Medulla oblongata (tissue), 1 donor: ENCODE results near the gene RTL10.

ENCODE experiments used
- DNase-seq: peaks from one replicate; pipeline ENCODE4 v3.0.0-alpha.2; 2015; ENCODE audit errors: extremely low spot score

The RTL10 gene

DNA sequence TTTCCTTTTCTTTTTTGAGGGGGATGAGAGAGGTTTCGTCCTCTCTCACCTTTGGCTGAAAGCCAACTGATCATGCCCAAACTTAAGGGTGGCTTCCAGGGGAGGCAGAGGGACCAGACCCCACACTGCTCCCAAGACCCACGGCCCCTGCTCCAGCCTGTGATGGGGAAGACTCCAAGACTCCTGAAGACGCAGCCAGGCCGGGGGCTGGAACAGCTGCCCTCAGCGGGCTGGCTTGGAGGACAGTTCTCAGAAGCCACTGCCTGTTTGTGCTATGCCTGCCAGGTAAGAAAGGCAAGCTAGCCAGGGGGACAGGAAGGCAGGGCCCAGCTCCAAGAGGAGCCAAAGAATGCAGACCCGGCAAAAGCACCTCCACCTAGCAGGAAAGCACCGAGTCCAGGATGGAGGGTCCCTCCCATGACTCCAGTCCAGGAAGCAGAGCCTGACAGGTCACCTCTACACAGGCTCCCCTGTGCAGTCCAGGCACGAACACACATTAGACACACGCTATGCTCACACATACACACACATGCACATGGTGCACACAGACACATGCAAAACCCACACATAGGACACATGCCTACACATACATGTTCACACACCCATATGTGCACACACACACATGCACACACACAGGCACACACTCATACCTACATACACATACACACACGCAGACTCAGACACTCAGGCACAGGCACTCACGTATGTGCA, 31.3 kb downstream of the RTL10 start:
- no peak for DNase-seq

DNA sequence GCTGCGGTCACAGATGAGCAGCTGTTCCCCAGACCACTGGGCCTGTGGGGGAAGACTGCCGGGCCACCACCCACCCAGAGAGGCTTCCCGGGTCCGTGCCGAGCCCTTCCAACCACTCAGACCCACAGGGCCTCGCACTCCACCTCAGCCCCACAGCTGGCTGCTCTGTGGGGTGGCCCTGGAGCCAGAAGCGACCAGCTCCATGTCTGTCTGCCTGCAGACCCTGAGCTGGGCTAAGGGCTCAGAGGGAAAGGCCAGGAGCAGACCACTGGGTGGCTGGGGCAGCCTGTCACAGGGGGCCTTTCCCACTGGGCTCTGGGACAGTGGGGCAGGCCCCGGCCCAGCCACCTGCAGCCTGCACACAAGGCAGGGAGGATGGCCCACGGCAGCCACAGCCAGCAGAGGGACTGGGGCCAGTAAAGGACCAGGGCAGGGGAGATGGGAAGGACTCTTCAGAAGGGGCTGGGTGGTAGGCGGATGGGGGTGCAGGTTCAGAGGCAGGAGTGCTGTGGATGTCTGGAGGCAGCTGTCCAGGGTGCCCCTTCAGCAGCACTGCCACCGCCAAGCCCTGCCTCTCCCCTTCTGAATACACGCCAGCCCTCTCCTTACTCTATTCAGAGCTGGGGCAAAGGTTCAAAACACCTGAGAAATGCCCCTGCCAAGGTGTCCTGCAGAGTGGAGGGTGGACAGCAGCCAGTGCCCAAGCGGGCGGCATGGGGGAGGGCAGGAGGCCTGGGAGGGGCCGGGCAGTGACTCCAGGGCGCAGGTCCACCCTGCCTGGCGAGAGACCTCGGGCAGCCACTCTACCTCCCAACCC, 32.2 kb downstream of the RTL10 start:
- no peak for DNase-seq

DNA sequence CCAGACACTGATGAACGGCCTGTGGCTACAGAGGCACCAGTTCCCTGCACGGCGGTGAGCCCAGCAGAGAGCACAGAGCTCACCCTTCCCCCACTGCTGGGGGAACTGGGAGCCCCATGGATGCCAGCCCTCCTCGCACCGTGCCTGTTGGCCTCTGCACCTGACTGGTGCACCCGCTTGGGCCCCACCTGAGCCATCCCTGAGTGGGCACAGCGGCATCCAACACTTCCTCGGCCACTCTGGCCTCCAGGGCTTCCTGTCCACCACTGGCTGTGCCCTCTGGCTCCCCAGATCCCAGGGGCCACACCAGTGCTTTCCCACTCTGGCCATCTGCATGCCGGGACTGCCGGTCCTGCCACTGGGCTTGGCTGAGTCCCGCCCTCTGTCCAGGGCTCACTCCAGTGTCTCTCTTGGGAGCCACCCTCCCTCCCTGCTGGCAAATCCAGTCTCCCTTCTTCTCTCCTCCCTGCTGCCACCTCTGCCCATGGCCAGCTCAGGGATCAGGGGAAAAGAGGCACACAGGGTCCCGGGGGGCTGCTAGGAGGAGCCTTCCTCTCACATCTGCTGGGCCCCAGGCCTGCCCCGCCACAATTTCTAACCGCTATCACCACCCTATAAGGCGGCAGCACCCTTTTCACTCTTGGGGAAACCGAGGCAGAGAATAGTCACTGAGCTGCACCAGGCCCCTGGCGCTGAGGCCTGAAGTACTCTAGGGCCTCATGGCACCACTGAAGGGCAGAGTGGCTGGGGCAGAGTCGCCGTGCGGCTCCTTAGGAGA, 33.0 kb downstream of the RTL10 start:
- DNase-seq = no peak

- no peak for DNase-seq
Observed at GRCh38 chr22:19820880-19821522, 33.7 kb downstream of the RTL10 start.

- DNase-seq = no peak
Observed at GRCh38 chr22:19819911-19820879, 34.5 kb downstream of the RTL10 start.

- DNase-seq = no peak
Observed at GRCh38 chr22:19819208-19819910, 35.3 kb downstream of the RTL10 start.

DNA sequence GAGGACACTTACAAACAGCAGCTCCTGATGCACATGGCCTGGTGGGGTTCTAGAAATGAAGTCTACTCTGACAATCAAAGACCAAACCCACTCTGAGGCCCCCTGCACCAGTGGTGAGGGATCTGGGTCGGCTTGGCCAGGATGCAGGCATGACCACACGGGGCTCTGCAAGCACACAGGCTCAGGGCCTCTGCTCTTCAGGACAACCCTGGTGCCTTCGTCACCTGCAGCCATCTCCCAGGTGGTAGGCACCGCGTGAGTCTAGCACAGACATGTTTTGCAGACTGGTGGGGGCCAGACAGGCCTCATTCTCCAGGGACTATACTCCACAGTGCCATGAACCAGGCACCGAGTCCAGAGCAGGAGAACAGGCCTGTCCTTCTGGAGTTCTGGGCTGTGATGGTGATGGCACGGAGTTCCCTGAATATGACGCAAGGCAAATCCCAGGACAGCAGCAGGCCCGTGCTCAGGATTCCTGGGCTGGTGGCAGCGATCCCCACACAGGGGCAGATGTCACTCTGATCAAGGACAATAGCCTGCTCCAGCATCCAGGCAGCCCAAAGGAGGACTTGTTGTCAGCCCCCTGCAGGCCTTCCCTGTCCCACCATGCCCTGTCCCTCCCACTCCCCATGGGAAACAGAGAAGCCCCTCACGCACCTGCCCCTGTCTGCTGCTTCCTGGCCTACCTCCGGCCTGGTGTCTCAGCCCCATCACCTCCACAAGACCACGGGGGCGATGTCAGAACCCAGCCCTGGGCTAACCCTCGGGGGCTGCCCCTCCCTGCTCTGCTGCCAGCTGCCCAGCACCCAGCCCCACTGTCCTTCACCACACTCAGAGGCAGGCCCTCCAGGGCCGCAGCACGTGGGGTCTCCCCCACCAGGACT, 36.1 kb downstream of the RTL10 start:
- no peak for DNase-seq

DNA sequence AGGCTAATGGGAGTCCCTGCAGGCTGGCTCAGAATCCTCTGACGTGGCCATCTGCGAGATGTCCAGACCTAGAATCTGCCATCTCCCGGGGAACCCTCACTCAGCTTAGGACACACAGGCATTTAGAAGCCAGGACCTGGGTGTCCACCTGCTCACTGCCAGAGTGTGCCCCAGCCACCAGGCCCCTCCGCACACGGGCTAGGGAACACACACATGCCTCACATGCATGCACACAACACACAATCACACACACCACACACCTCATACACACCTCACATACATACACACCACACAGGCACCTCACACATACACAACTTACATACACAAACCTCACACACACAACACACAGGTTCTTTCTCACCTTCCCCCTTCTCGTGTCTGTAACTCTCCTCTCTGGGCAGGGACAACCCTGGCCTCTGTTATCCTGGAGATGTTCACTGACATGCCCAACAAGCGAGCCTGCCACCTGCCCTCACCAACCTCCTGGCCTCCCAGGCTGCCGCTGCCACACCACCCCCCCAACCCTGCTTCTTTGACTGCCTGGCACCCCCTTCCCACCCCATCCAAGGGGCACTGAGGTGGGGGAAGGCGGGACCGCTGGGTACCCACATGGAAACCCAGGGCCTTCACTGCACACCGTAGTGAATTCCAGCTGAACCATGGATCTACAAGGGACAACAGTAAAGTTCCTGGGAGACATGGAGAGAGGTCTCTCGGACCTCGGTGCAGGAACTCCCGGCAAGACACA, 38.1 kb downstream of the RTL10 start:
- DNase-seq = no peak

- DNase-seq = no peak
Observed at GRCh38 chr22:19815823-19816290, 38.8 kb downstream of the RTL10 start.

GRCh38 chr22:19815093-19815822, 39.4 kb downstream of the RTL10 start:
- DNase-seq = no peak

DNA sequence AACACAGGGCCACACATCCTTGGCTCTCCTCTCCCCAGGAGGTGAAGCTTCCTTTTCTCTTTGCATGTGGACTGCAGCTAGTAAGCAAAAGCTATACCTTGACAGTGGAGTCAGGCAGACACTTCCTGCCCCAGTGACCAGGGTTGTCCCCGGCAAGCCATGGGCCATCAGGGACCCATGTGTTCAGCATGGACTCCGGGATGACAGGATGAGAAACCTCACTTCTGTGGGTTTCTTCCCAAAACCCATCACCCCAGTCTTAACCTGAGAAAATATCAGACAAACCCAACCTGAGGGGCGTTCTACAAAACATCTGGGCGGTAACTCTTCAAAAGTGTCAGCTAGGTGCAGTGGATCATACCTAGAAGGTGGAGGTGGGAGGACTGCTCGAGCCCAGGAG, 40.2 kb downstream of the RTL10 start:
- no peak for DNase-seq

- no peak for DNase-seq
Observed at GRCh38 chr22:19812910-19813309, 41.8 kb downstream of the RTL10 start.

DNA sequence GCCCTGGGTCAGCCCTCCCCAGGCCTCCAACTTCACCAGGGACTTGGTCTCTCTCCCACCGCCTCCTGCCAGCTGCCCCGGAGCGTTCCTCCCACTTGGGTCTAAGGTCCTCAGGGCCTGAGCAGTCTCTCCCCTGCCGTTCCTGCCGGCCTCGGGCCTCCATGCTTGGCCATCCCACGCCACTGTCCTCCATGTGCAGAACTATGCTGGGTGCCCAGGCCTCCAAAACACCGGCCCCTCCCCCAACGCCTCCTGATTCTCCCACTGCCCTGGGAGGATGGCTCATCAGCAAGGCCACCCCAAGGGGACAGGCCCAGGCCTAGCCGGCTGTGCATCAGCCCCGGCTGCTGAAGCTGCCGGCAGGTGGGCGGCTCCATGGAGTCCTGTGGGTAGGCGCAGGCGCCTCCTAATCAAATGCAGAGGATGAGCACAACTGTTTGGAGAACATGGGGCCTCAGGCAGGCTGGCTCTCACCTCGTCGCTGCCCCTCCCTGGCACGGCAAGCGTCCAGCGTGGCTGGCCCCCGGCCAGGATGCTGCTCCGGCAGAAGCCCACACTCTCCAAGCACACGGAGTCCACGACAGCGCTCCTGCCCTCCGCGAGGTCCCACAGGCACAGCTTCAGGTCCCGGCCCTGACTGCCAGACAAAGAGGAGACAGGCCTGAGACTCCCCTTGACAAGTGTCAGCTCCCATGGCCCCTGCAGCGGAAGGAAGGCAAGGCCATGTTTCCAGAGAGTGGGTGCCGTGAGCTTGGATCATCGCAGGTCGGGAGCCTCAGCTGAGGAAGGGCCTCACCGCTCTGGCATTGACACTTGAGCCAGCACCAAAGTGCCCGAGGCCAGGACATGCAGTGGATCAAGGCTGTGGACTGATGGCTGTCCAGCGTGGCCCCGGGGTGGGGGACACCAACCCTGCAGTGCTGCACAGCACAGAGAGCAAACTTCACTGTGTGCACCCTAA, 42.6 kb downstream of the RTL10 start:
- DNase-seq = no peak

DNA sequence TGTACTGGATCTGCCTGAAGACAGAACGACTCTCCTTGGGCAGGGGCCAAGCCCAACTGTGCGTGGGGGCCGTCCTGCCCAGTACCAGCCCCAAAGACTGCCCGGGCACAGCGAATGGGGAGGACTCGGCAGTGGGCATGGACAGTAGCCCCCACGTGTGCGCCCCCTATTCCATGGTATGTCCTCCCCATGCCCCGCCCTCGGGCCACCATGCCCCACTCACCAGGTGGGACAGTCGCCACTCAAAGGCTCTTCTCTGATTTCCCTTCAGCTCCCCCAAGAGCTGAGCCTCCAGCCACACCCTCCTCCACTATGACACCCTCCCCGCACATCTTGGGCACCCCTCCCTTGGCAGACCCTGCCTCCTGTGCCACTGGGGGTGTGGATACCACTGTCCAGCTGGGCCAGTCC, 43.5 kb downstream of the RTL10 start:
- DNase-seq = no peak

DNA sequence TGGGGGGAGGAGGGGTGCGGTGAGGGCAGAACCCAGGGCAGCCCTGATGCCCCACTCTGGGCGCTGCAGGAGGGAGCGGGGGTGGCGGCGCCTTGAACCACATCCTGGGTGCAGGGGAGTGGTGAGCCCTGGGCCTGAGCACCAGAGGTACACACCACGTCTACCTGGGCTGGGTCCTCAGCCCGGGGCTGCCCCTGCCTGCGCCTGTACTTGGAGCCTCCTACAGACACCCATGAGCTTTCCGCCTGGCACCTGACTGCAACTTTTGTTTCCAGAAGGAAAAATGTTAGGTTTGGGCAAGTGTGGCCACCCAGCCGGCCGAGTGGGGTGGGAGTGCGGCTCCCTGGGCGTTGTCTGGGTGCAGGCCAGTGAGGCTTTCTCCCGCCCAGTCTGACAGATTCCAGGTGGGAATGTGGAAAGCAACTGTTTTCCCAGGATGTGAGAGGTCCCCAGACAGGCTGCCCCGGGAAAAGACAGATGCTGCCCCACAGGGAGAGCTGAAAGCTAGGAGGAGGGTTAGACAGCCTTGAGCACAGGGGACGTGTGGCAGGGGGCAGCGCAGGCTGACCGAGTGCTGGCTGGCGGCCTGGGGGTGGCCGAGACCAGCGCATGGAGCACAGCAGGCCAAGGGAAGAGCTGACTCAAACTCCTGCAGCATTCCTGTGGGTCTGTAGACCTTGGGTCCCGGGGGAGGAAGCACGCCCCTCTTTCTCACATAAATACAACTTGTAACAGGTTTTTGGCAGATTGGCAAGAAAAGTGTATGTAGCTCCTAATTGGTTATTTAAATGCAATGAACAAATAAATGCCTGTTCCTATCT, 44.1 kb downstream of the RTL10 start:
- no peak for DNase-seq

GRCh38 chr22:19809741-19810140, 44.9 kb downstream of the RTL10 start:
- DNase-seq = no peak
